ENCODE data around the gene AFF1. TPM values are rescaled to one million over a fixed set of nuclear protein-coding genes. Genes with fewer than 3 reads are reported as not detected.
"Not testable (repeated sequence)": the region's sequence is repeated elsewhere in the genome, so short reads cannot be mapped to it uniquely, and the experiment has no call there.

Gene AFF1
- total RNA-seq, 3 donors from 2014 or later (not counting 1 experiment from before 2014, with no cell fraction given), result 87.9 to 93.4 (median 91.7) TPM

DNA sequence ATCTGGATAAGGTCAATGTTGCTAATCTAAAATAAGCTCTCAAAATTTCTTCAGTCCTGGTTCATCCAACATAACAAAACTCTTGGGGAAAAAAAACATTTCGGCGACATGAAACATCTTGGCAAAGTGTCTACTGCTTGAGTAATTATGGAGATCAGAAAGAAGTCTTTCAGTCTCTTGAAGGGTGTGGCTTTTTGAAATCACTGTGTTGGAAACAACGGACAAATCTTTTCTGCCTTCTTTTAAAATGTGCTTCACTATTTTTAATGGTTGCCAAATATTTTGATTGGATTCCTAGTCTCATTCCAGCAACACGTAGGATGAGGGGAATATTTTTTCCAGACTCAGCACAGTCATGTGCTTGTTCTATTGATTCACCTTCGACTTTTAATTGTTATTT is 147.0 kb downstream of the AFF1 start:
- no peaks in the 10 kb centered on the region for H3K27me3 ChIP-seq (ENCODE audit: control insufficient read depth, insufficient read depth, low read length)
- H3K9me3 ChIP-seq (ENCODE audit: control insufficient read depth, insufficient read depth, low read length), result no peaks in the 10 kb centered on the region
- H3K4me3 Mint-ChIP-seq, result no peak overlapping the region
- H3K9me3 Mint-ChIP-seq, result no peaks in the 10 kb centered on the region
- H3K36me3 ChIP-seq (ENCODE audit: control insufficient read depth, insufficient read depth, low read length), result peaks cover 8% of the 10 kb centered on the region
- no peak for DNase-seq
- H3K4me3 ChIP-seq (ENCODE audit: low read length), result no peak overlapping the region
- TF ChIP-seq, protein P1, sequence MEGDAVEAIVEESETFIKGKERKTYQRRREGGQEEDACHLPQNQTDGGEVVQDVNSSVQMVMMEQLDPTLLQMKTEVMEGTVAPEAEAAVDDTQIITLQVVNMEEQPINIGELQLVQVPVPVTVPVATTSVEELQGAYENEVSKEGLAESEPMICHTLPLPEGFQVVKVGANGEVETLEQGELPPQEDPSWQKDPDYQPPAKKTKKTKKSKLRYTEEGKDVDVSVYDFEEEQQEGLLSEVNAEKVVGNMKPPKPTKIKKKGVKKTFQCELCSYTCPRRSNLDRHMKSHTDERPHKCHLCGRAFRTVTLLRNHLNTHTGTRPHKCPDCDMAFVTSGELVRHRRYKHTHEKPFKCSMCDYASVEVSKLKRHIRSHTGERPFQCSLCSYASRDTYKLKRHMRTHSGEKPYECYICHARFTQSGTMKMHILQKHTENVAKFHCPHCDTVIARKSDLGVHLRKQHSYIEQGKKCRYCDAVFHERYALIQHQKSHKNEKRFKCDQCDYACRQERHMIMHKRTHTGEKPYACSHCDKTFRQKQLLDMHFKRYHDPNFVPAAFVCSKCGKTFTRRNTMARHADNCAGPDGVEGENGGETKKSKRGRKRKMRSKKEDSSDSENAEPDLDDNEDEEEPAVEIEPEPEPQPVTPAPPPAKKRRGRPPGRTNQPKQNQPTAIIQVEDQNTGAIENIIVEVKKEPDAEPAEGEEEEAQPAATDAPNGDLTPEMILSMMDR (IDR thresholded peaks at IDR 0.05), result no peak
- no peaks in the 10 kb centered on the region for H3K27me3 Mint-ChIP-seq (ENCODE audit: low read depth in 2 of 2)
- H3K4me1 ChIP-seq (ENCODE audit: control insufficient read depth, insufficient read depth, low read length), result peaks cover 7% of the 10 kb centered on the region
- WGBS (ENCODE audit: insufficient coverage), result 97% methylated on average over 5 of the region's 5 CpGs
- ATAC-seq, result no peak
- no peak overlapping the region for H3K27ac Mint-ChIP-seq
- H3K4me1 Mint-ChIP-seq, result peaks cover 52 to 54% of the 10 kb centered on the region in 2 donors
- intact Hi-C loops (cut with micrococcal nuclease), result no loop called here
- no peak overlapping the region for H3K27ac ChIP-seq (ENCODE audit: low read length)
- peaks cover 6% of the 10 kb centered on the region for H3K36me3 Mint-ChIP-seq

DNA sequence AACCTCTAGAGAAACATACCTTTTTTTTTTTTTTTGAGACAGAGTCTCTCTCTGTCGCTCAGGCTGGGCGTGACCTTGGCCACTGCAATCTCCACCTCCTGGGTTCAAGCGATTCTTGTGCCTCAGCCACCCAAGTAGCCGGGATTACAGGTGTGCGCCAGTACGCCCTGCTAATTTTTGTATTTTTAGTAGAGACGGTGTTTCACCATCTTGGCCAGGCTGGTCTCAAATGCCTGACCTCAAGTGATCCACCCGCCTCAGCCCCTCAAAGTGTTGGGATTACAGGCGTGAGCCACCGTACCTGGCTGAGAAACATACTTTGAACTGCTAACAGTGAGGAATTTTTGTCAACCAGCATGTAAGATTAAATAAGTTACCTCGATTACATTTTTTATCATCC is 150.9 kb downstream of the AFF1 start:
- 96% methylated on average over 10 of the region's 11 CpGs for WGBS (ENCODE audit: insufficient coverage)
- intact Hi-C loops (cut with micrococcal nuclease); H3K4me3 ChIP-seq (ENCODE audit: low read length); ATAC-seq; H3K27me3 Mint-ChIP-seq (ENCODE audit: low read depth in 2 of 2); H3K36me3 Mint-ChIP-seq; H3K4me3 Mint-ChIP-seq; H3K4me1 ChIP-seq (ENCODE audit: control insufficient read depth, insufficient read depth, low read length); H3K27me3 ChIP-seq (ENCODE audit: control insufficient read depth, insufficient read depth, low read length); DNase-seq; H3K27ac Mint-ChIP-seq; H3K9me3 Mint-ChIP-seq; H3K9me3 ChIP-seq (ENCODE audit: control insufficient read depth, insufficient read depth, low read length); H3K27ac ChIP-seq (ENCODE audit: low read length): not testable (repeated sequence)
- H3K4me1 Mint-ChIP-seq, result peaks cover 29 to 30% of the 10 kb centered on the region in 2 donors
- peaks cover 20% of the 10 kb centered on the region for H3K36me3 ChIP-seq (ENCODE audit: control insufficient read depth, insufficient read depth, low read length)

DNA sequence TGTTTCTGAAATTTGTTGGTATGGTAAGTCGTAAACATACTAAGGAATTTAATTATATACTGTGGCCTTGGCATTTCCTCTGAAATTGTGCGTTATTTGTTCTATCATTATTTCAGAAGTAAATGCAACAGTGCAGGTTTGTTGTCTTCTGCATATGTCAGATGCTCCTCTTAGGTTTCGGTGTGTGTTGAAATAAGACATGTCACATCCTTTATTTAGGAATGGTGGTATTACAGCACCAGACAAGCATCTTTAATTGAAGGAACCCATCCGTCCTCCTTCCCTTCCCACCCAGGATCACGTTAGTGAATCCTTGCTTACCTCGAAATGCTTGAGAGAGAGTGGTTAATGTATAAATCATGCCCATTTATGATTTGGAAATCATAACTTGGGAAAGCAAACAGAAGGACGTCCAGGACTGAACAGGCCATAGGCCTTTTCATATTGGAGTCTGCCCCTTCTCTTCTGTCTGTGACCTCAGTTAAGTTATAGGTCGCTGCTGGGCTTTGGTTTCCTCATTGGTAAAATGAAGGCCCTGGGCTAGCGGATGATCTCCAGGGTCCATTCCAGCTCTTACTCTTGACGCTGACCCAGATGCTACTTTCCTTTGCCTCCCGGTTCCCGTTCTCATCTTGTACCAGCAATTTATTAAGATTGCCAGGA is 151.5 kb downstream of the AFF1 start:
- no peaks in the 10 kb centered on the region for H3K9me3 ChIP-seq (ENCODE audit: control insufficient read depth, insufficient read depth, low read length)
- H3K4me1 ChIP-seq (ENCODE audit: control insufficient read depth, insufficient read depth, low read length), result no peaks in the 10 kb centered on the region
- H3K4me1 Mint-ChIP-seq, result peaks cover 26 to 28% of the 10 kb centered on the region in 2 donors
- WGBS (ENCODE audit: insufficient coverage), result 99% methylated on average over 9 of the region's 12 CpGs
- peaks cover 20% of the 10 kb centered on the region for H3K36me3 ChIP-seq (ENCODE audit: control insufficient read depth, insufficient read depth, low read length)
- H3K27me3 ChIP-seq (ENCODE audit: control insufficient read depth, insufficient read depth, low read length), result no peaks in the 10 kb centered on the region
- no peaks in the 10 kb centered on the region for H3K27me3 Mint-ChIP-seq (ENCODE audit: low read depth in 2 of 2)
- peak overlapping the region in 1 of 2 donors; percentile 47 for H3K27ac Mint-ChIP-seq
- H3K4me3 Mint-ChIP-seq, result no peak overlapping the region
- no peak overlapping the region for H3K4me3 ChIP-seq (ENCODE audit: low read length)
- no peaks in the 10 kb centered on the region for H3K9me3 Mint-ChIP-seq
- H3K36me3 Mint-ChIP-seq, result peaks cover 6% of the 10 kb centered on the region
- no peak overlapping the region for H3K27ac ChIP-seq (ENCODE audit: low read length)
- TF ChIP-seq, protein P1 (IDR thresholded peaks at IDR 0.05), result no peak
- ATAC-seq, result no peak
- no peak for DNase-seq
- intact Hi-C loops (cut with micrococcal nuclease), result no loop called here

DNA sequence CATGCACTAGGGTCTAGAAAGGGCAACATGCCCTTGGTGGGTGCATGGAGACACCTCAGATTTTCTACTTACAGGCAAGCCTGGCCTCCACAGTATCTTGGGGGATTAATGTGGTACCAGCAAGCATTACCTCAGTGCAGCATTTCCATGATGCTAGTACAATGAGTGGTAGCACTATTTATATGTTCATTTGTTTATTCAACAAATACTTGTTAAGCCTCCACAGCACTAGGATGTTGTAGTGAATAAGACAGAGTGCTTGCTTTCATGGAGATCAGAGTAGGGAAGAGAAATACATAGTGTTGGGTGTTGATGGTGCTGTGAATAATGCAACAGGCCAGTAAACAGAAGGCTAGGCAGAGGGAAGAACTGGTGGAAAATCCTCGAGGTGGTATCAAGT is 152.2 kb downstream of the AFF1 start:
- Histone ChIP-seq H3K27ac (ENCODE audit: low read length) (no peak overlapping the region), H3K36me3 (ENCODE audit: control insufficient read depth, insufficient read depth, low read length) (peaks cover 20% of the 10 kb centered on the region), H3K27me3 (ENCODE audit: control insufficient read depth, insufficient read depth, low read length) (no peaks in the 10 kb centered on the region), H3K4me3 (ENCODE audit: low read length) (no peak overlapping the region), H3K9me3 (ENCODE audit: control insufficient read depth, insufficient read depth, low read length) (no peaks in the 10 kb centered on the region), H3K4me1 (ENCODE audit: control insufficient read depth, insufficient read depth, low read length) (no peaks in the 10 kb centered on the region)
- Mint-ChIP-seq H3K4me3 (no peak overlapping the region), H3K4me1 (peaks cover 22 to 26% of the 10 kb centered on the region in 2 donors), H3K27ac (peak overlapping the region in 1 of 2 donors; percentile 47), H3K27me3 (ENCODE audit: low read depth in 2 of 2) (no peaks in the 10 kb centered on the region), H3K9me3 (no peaks in the 10 kb centered on the region), H3K36me3 (peaks cover 6% of the 10 kb centered on the region)
- no peak for DNase-seq
- TF ChIP-seq, protein P1 (IDR thresholded peaks at IDR 0.05), result no peak
- peak in 1 of 3 donors; percentile 7 for ATAC-seq
- intact Hi-C loops (cut with micrococcal nuclease), result no loop called here
- 65% methylated on average over 1 of the region's 1 CpG for WGBS (ENCODE audit: insufficient coverage)

All from natural killer cell (primary cell).